ENCODE data around the gene SYMPK.
"Not testable (repeated sequence)": the region's sequence is repeated elsewhere in the genome, so short reads cannot be mapped to it uniquely, and the experiment has no call there.

The SYMPK gene

GRCh38 chr19:45862564-45863334 lies at the start of gene SYMPK:
TSS of gene SYMPK (minus strand) at chr19:45863147. CDS start at chr19:45854495, 8,652 bp downstream.
- peak; percentile 98 for DNase-seq

- DNase-seq, result no peak
Observed at GRCh38 chr19:45911291-45911690, 48.3 kb upstream of the SYMPK start.

GRCh38 chr19:45908956-45909355 lies 46.0 kb upstream of the SYMPK start:
- no peak for DNase-seq

- DNase-seq, result no peak
Observed at GRCh38 chr19:45906221-45906620, 43.3 kb upstream of the SYMPK start.

GRCh38 chr19:45905011-45905410 lies 42.1 kb upstream of the SYMPK start:
- DNase-seq, result no peak

- peak; percentile 96 for DNase-seq
Observed at GRCh38 chr19:45902651-45903625, 40.0 kb upstream of the SYMPK start.

GRCh38 chr19:45901912-45902650 lies 39.1 kb upstream of the SYMPK start, which contains the start of gene MYPOP:
TSS of gene MYPOP (minus strand) at chr19:45902613. CDS start at chr19:45901773, 840 bp downstream.
- no peak for DNase-seq

- DNase-seq, result no peak
Observed at GRCh38 chr19:45901432-45901911, 38.5 kb upstream of the SYMPK start.

GRCh38 chr19:45900738-45901431 lies 37.9 kb upstream of the SYMPK start:
- DNase-seq, result no peak

GRCh38 chr19:45899919-45900589 lies 37.1 kb upstream of the SYMPK start:
- no peak for DNase-seq

GRCh38 chr19:45899253-45899652 lies 36.3 kb upstream of the SYMPK start:
- no peak for DNase-seq

- DNase-seq, result no peak
Observed at GRCh38 chr19:45897261-45897812, 34.4 kb upstream of the SYMPK start.

- not testable (repeated sequence) for DNase-seq
Observed at GRCh38 chr19:45895983-45896599, 33.1 kb upstream of the SYMPK start.

- no peak for DNase-seq
Observed at GRCh38 chr19:45895519-45895972, 32.6 kb upstream of the SYMPK start.

- DNase-seq, result no peak
Observed at GRCh38 chr19:45890877-45891276, 27.9 kb upstream of the SYMPK start.

- no peak for DNase-seq
Observed at GRCh38 chr19:45889210-45889885, 26.4 kb upstream of the SYMPK start.

- DNase-seq, result no peak
Observed at GRCh38 chr19:45887200-45887710, 24.3 kb upstream of the SYMPK start.

GRCh38 chr19:45886427-45887199 lies 23.7 kb upstream of the SYMPK start:
- peak; percentile 87 for DNase-seq

All from NCI-H1694 treated with DMSO at 0.1 percent for 48 hours (cell line).